Stimulated activated CD4-positive, alpha-beta T cell treated with anti-CD3 and anti-CD28 coated beads, Interleukin-2, amount 100 ng/mL, for 48 hours (primary cell): ENCODE measurements around the gene MARCHF10.

Source experiments
- DNase-seq, 2 donors: peaks; one replicate each; pipeline ENCODE4 v3.0.0-alpha.2; 2020

Gene MARCHF10

GRCh38 chr17:62821189-62822079 is 13.3 kb upstream of the MARCHF10 start:
- DNase-seq, result no peak

GRCh38 chr17:62819511-62820221 is 11.6 kb upstream of the MARCHF10 start:
- DNase-seq, result no peak

- no peak for DNase-seq
Observed at GRCh38 chr17:62818526-62818925, 10.4 kb upstream of the MARCHF10 start.

- DNase-seq, result no peak
Observed at GRCh38 chr17:62816282-62816839, 8.2 kb upstream of the MARCHF10 start.

GRCh38 chr17:62809656-62810055 is 1.5 kb upstream of the MARCHF10 start:
- DNase-seq, result no peak

- no peak for DNase-seq
Observed at GRCh38 chr17:62808576-62808970, 459 bp upstream of the MARCHF10 start.

GRCh38 chr17:62805234-62805633 is 2.9 kb downstream of the MARCHF10 start:
- DNase-seq, result no peak

- no peak for DNase-seq
Observed at GRCh38 chr17:62804822-62805221, 3.3 kb downstream of the MARCHF10 start.

GRCh38 chr17:62804025-62804424 is 4.1 kb downstream of the MARCHF10 start:
- no peak for DNase-seq

GRCh38 chr17:62802561-62803205 is 5.4 kb downstream of the MARCHF10 start:
- no peak for DNase-seq

- no peak for DNase-seq
Observed at GRCh38 chr17:62801553-62802114, 6.5 kb downstream of the MARCHF10 start.

GRCh38 chr17:62800585-62800984 is 7.5 kb downstream of the MARCHF10 start:
- no peak for DNase-seq

- DNase-seq, result no peak
Observed at GRCh38 chr17:62797959-62798358, 10.2 kb downstream of the MARCHF10 start.

- DNase-seq, result no peak
Observed at GRCh38 chr17:62796291-62796690, 11.8 kb downstream of the MARCHF10 start.

GRCh38 chr17:62794666-62794971 is 13.5 kb downstream of the MARCHF10 start:
- DNase-seq, result no peak

- DNase-seq, result no peak
Observed at GRCh38 chr17:62793919-62794665, 14.0 kb downstream of the MARCHF10 start.

GRCh38 chr17:62792447-62792800 is 15.7 kb downstream of the MARCHF10 start:
- DNase-seq, result no peak

- no peak for DNase-seq
Observed at GRCh38 chr17:62791767-62792446, 16.2 kb downstream of the MARCHF10 start.

- no peak for DNase-seq
Observed at GRCh38 chr17:62791235-62791734, 16.8 kb downstream of the MARCHF10 start.

GRCh38 chr17:62790564-62790986 is 17.5 kb downstream of the MARCHF10 start:
- no peak for DNase-seq

GRCh38 chr17:62787366-62787765 is 20.7 kb downstream of the MARCHF10 start:
- no peak for DNase-seq

- no peak for DNase-seq
Observed at GRCh38 chr17:62786646-62787045, 21.5 kb downstream of the MARCHF10 start.
